GM23338 (cell line): Measurements from ENCODE around the gene PKP2.

ENCODE experiments used
- CREB1 ChIP-seq: fragments of 250-450 bp; sonication (Bioruptor Pico); IDR thresholded peaks from 2 replicates; pipeline ENCODE4 v1.5.0; 2020; ENCODE audit warnings: low read depth, mild to moderate bottlenecking, moderate library complexity
- CTCF ChIP-seq, 2 experiments: fragments of 200-600 bp in 1 of 2; sonication (generic) in 1 of 2; conservative IDR thresholded peaks; 2 replicates each; pipeline versions ENCODE4 v1.5.1 to v1.6.1; 2016 to 2017; ENCODE audit warnings: antibody characterized with exemption in 2 of 2, low read depth in 2 of 2, mild to moderate bottlenecking in 2 of 2, moderate library complexity in 1 of 2
- EZH2 ChIP-seq: fragments of 200-600 bp; sonication (generic); IDR thresholded peaks from one replicate; pipeline ENCODE4 v1.8.0; 2017; ENCODE audit warnings: antibody characterized with exemption, mild to moderate bottlenecking, low read depth; ENCODE audit not compliant: unreplicated experiment
- EZH2phosphoT487 ChIP-seq: fragments of 200-600 bp; sonication (generic); IDR thresholded peaks from one replicate; pipeline ENCODE4 v1.8.1; 2018; ENCODE audit warnings: antibody characterized with exemption; ENCODE audit not compliant: unreplicated experiment
- JUNB ChIP-seq: IDR thresholded peaks from one replicate; pipeline ENCODE4 v1.6.1; 2016; ENCODE audit warnings: antibody characterized with exemption; ENCODE audit not compliant: unreplicated experiment
- POLR2AphosphoS5 ChIP-seq: IDR thresholded peaks from 2 replicates; pipeline ENCODE4 v1.6.1; 2016; ENCODE audit warnings: antibody characterized with exemption, low read depth
- REST ChIP-seq: IDR thresholded peaks from one replicate; pipeline ENCODE4 v1.6.1; 2018; ENCODE audit warnings: antibody characterized with exemption; ENCODE audit not compliant: unreplicated experiment
- STAT1 ChIP-seq: IDR thresholded peaks from one replicate; pipeline ENCODE4 v1.6.1; 2016; ENCODE audit warnings: antibody characterized with exemption; ENCODE audit not compliant: unreplicated experiment
- ZNF114 ChIP-seq: fragments of 250-450 bp; sonication (Bioruptor Pico); IDR thresholded peaks from 2 replicates; pipeline ENCODE4 v1.5.0; 2020; ENCODE audit warnings: mild to moderate bottlenecking, moderate library complexity

GRCh38 chr12:32780071-32780470 is 116.5 kb downstream of the PKP2 start:
- TF ChIP-seq CTCF (conservative IDR thresholded peaks at IDR 0.05; ENCODE audit: low read depth in 2 of 2) (no peak), POLR2AphosphoS5 (no peak), EZH2 (no peak), EZH2phosphoT487 (no peak), STAT1 (no peak), CREB1 (no peak), REST (no peak), JUNB (no peak), ZNF114 (CRISPR knock-in tag) (no peak)
